Measurements from ENCODE around the gene LY86.
A peak's percentile ranks its signal among the peaks of the same experiment; 100 is the strongest.

The LY86 gene

GRCh38 chr6:6588064-6588923 lies at the start of gene LY86:
Gene LY86, plus strand, starts transcription at chr6:6588720. Its CDS starts 15 bp downstream, at chr6:6588735.
- DNase-seq: no peak

GRCh38 chr6:6539036-6539435 lies 49.5 kb upstream of the LY86 start:
- DNase-seq: no peak

- DNase-seq: no peak
These were observed 46.2 kb upstream of the LY86 start for GRCh38 chr6:6542357-6542756.

- no peak for DNase-seq
These were observed 45.2 kb upstream of the LY86 start for GRCh38 chr6:6543181-6543879.

- no peak for DNase-seq
These were observed 42.8 kb upstream of the LY86 start for GRCh38 chr6:6545616-6546317.

- DNase-seq: no peak
These were observed 42.0 kb upstream of the LY86 start for GRCh38 chr6:6546318-6547109.

- peak; percentile 31 for DNase-seq
These were observed 41.2 kb upstream of the LY86 start for GRCh38 chr6:6547110-6547879.

- DNase-seq: peak; percentile 60
These were observed 32.3 kb upstream of the LY86 start for GRCh38 chr6:6556161-6556737.

GRCh38 chr6:6556738-6557503 lies 31.6 kb upstream of the LY86 start:
- DNase-seq: peak; percentile 33

GRCh38 chr6:6557504-6557839 lies 31.0 kb upstream of the LY86 start:
- no peak for DNase-seq

- peak; percentile 17 for DNase-seq
These were observed 30.6 kb upstream of the LY86 start for GRCh38 chr6:6557886-6558285.

- DNase-seq: no peak
These were observed 28.4 kb upstream of the LY86 start for GRCh38 chr6:6559994-6560570.

GRCh38 chr6:6560909-6561308 lies 27.6 kb upstream of the LY86 start:
- DNase-seq: no peak

- no peak for DNase-seq
These were observed 24.4 kb upstream of the LY86 start for GRCh38 chr6:6564154-6564553.

- no peak for DNase-seq
These were observed 23.5 kb upstream of the LY86 start for GRCh38 chr6:6565069-6565468.

GRCh38 chr6:6565488-6565887 lies 23.0 kb upstream of the LY86 start:
- DNase-seq: no peak

GRCh38 chr6:6566766-6567165 lies 21.8 kb upstream of the LY86 start:
- DNase-seq: no peak

GRCh38 chr6:6569096-6569810 lies 19.3 kb upstream of the LY86 start:
- DNase-seq: no peak

GRCh38 chr6:6569811-6570164 lies 18.7 kb upstream of the LY86 start:
- no peak for DNase-seq
